Ecto neural progenitor cell (in vitro differentiated cells): ENCODE results near the gene MYO5A.

Experiments used
- DNase-seq: peaks from one replicate; pipeline ENCODE4 v3.0.0-alpha.2; 2018; ENCODE audit warnings: low spot score

MYO5A gene

GRCh38 chr15:52329987-52330386, 198.7 kb downstream of the MYO5A start:
- DNase-seq = no peak

DNA sequence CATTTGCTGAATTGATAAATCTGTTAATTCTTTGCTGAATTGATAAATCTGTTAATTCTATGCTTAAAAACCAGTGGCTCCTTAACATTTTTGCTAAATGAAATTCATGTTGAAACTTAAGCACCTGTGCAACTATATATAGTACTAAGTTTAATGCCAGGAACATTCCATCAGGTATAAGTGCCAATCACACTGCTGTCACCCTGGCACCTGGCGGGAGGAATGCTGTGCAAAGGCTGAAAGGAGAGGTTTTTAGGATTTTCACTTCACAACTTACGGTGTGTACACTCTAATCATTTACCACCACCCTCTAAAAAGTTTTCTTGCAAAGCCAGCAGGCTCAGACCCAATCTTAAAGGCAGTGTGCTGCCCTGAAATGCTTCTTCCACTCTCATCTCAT, 199.5 kb downstream of the MYO5A start:
- no peak for DNase-seq

DNA sequence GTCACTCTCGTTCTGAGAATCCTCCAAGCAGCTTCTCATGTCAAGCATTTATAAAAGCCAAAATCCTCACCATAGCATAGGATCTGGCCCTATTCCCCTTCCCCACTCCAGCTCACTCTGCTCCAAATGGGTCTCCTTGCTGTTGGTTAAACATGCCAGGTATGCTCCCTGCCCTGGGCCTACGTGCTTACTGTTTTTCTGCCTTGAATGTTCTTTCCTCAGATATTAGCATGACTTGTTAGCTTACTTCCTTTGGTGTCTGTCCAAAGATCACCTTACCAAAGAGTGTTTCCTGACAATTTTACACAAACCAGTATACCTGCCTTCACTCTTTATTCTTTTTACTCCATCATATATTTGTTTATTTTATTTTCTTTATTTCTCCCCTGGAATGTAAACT, 200.0 kb downstream of the MYO5A start:
- no peak for DNase-seq

DNA sequence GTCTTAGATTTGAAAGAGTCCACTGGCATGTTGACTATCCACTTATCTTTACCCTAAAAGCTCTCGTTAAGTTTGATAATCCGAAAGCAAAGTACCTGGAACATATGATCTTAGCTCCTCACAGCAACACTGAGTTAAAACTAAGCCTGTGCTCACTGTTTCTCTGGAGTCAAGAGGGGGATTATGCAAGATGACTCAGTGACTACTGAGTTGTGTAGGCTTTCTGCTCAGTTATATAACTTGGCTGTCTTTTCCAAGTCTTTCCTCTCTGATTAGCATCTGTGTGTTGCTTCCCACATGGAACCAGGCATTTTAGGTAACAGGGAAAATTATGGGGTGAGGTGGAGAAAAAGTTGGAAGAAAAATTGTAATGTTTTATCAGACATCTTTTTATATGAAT, 201.9 kb downstream of the MYO5A start:
- DNase-seq = no peak

- no peak for DNase-seq
Measured at GRCh38 chr15:52324109-52324508, 204.6 kb downstream of the MYO5A start.

DNA sequence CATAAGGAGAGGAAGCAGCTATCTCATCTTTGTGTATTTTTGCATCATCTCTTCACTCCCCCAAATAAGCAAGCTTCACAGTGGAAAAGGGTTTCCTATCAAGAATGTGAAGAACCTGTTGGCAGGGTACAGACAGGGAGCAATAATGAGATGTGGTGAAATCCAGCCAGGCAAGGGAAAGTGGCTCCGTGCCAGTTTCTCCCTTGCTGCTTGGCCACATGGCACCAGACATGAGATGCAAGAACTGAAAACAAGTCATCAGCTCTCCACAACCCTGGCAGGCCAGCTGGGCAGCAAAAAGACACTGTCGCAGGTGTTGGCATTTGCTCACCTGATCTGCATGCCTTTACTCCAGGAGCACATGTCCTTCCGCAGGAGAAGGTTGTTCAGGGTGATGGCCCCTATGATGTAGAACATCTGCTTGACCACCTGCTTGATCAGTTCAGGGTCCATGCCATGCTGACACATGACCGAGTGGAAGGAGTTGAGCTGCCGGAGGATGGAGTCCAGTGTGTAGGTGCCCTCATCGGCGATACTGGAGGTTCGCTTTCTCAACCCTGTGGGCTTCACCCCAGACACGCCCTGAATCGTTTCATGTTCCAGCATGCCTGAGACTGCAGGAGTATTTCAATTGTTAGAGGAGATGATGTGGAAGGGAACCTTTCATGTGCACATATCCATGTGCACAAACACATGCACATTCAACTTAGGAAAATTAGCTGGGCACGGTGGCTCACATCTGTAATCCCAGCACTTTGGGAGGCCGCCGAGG, 209.8 kb downstream of the MYO5A start:
- no peak for DNase-seq

DNA sequence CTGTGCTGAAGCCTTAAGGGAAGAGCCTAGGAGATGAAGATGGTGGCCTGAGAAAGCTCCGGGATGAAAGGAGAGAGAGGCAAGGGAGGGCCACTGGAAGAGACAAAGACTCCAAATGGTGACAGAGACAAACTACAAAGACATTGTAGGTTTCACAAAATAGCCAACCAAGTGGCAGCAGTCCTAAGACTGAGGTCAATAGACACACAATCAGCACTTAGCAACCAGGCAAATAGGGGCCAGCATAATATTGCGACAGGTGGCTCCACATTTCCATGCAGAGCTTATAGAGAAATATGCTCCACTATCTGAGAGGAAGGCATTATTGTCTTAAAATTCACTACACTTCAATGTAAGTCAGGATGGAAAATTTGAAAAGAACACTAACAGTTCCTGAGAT, 211.0 kb downstream of the MYO5A start:
- no peak for DNase-seq

GRCh38 chr15:52317022-52317421, 211.7 kb downstream of the MYO5A start:
- DNase-seq = no peak

DNA sequence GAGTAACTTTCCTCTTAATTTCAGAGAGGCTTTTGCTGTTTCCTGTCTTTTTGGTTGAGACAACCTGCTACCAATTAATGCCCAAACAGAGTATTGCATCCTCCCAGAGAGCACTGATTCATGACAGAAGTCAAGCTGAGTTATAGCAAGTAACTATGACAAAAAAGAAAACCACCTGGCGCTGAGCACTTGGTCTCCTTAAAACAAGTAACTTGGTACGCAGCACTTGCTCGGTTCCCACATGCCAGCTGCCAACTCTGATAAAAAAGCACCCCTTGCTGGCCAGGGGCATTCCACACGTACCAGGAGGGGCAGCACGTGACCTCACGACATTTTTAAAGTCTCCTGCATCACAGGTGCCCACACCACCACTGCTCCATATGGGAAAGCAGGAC, 219.5 kb downstream of the MYO5A start:
- no peak for DNase-seq

GRCh38 chr15:52308446-52309153, 220.1 kb downstream of the MYO5A start:
- no peak for DNase-seq

GRCh38 chr15:52307847-52308246, 220.8 kb downstream of the MYO5A start:
- DNase-seq = no peak

- no peak for DNase-seq
Measured at GRCh38 chr15:52306270-52306669, 222.4 kb downstream of the MYO5A start.

- DNase-seq = no peak
Measured at GRCh38 chr15:52303093-52303772, 225.4 kb downstream of the MYO5A start.

GRCh38 chr15:52301265-52301847, 227.3 kb downstream of the MYO5A start:
- DNase-seq = no peak

- DNase-seq = peak; percentile 90
Measured at GRCh38 chr15:52295421-52296001, 233.2 kb downstream of the MYO5A start, which contains the start of gene MYO5C. Gene MYO5C, minus strand, starts transcription at chr15:52295804. Its CDS starts 168 bp downstream, at chr15:52295636.

- peak; percentile 59 for DNase-seq
Measured at GRCh38 chr15:52294881-52295420, 233.7 kb downstream of the MYO5A start.

GRCh38 chr15:52292780-52293392, 235.8 kb downstream of the MYO5A start:
- no peak for DNase-seq

- DNase-seq = no peak
Measured at GRCh38 chr15:52291204-52291603, 237.5 kb downstream of the MYO5A start.

- DNase-seq = no peak
Measured at GRCh38 chr15:52290800-52291199, 237.9 kb downstream of the MYO5A start.

DNA sequence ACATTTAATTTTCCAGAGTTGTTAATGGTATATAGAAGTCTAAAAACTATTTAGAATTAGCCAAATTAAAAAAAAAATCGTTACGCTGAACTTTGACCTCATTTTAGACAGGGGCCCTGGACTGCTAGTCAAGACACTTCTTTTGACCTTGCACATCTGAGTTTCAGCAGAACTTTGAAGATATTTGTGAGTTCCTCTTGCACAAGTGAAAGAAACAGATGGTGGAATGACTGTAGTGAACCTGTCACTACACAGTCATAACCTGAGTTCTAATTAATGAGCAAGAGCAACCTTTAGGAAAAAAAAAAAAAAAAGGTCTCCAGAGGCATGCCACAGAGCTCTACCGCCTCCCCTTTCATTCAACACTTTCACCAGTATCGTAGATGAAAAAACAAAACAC, 238.4 kb downstream of the MYO5A start:
- DNase-seq = no peak

- no peak for DNase-seq
Measured at GRCh38 chr15:52289629-52290081, 239.0 kb downstream of the MYO5A start.
